Jurkat, Clone E6-1 (cell line): Measurements from ENCODE around the gene HOXB6.

Source experiments
- DNase-seq: peaks from one replicate; pipeline ENCODE4 v3.0.0-alpha.2; 2011; ENCODE audit warnings: low read depth, low spot score
- H3K4me3 ChIP-seq: 2 replicates; pipeline ENCODE4 v1.5.1; 2011; ENCODE audit warnings: mild to moderate bottlenecking, low read length, control low read depth, moderate library complexity

Gene HOXB6

DNA sequence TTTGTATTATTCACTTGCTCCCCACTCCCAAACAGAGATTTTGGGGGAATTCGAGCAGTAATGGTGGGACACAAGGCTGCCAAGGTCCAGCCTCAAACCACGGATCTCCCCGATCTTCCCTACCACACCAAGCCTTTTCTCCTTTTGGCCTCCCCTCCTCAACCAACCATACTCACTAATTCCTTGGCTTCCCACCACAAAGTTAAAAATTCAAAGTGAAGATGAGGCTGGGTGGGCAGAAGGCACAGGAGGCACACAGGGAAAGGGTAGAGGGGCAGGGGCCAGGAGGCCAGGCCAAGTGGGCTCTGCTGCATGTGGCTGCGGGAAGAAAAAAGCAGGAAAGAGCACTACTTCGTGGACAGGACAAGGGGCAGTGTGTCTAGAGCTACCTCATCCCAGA, 41.9 kb downstream of the HOXB6 start:
- DNase-seq: no peak
- peak overlapping the region; percentile 51; the same call in 1 of the 2 replicates for H3K4me3 ChIP-seq

- peak; percentile 47 for DNase-seq
- H3K4me3 ChIP-seq: no peak overlapping the region
Observed at GRCh38 chr17:48561884-48562810, 42.6 kb downstream of the HOXB6 start.

DNA sequence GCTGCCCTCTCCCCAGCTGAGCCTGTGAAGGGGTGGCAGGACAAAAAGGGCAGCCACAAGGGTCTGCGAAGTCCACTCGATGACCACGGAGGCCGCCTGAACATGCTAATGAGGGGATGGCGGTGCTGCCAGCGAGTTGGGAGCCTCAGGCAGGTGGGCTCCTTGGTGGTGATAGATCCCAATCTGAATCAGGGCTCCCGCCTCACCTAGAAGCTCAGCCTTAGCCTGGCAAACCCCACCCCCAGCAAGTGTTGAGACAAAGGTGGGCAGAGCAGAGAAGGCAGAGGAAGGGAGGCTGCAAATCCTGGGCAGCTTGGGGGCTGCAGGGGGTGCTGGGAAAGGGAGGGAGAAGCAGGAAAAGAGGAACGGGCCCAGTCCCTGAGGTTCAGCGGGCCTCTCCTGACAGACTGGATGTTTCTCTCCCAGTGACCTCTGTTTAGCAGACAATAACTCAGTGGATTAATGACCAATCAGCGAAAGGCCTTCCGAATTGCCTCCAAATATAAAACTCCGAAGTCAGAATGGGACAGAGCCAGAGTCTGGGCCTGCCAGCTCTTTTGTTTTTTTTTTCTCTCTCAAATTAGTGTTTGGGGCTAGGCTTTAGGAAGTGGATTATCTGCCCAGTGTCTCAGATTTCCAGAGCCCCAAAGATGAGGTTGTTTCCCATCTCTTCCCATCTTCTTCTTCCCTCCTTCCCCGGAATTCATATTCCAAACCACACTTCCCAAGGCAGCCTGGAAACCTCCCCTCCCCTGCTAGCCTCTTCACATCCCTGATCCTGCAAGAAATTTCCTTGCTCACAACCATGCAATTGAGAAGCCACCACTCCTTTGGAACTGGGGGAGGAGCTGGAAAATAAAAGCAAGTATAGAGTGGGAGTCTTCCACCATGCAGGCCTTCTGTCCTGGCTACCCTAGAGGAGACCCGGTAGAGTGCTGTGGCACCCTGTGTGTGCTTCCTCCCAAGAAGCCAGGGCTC, 44.7 kb downstream of the HOXB6 start:
- DNase-seq: no peak
- no peak overlapping the region for H3K4me3 ChIP-seq

DNA sequence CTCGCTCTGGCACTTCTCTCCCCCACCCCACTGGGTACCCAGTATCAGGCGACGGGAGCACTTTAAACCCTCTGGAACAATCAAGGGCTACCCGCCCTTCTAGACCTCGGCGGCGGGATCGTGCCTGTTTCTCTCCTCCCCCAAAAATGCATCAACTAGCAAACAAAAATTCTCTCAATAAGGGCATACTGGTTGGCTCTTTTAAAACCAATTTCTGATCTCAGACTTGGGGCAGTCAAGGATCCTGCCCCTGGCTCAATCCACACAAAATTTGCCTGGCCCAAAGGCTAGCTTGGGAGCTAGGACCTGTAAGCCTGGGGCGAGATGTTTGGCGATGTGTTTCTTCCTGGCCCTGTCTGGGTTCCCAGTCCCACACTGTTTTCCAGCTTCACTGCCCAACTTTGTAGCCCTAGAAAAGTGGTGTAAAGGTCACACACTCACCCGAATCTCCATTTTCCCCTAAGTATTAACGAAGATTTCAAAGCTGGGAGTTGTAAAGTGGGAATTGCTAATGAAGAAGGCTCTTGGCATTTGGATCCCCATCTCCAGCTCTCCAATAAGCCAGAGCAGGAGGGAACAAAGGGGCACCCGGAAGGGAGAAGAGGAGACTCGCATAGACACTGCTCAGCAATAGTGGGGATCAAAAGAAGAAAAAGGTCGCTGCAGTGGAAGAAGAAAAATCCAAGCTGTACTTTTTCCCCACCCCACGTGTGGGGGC, 45.5 kb downstream of the HOXB6 start:
- no peak overlapping the region for H3K4me3 ChIP-seq

GRCh38 chr17:48558831-48559121, 46.0 kb downstream of the HOXB6 start:
- no peak for DNase-seq
- H3K4me3 ChIP-seq: no peak overlapping the region

More for the DNA sequence above, 45.5 kb downstream of the HOXB6 start:
- DNase-seq: no peak

DNA sequence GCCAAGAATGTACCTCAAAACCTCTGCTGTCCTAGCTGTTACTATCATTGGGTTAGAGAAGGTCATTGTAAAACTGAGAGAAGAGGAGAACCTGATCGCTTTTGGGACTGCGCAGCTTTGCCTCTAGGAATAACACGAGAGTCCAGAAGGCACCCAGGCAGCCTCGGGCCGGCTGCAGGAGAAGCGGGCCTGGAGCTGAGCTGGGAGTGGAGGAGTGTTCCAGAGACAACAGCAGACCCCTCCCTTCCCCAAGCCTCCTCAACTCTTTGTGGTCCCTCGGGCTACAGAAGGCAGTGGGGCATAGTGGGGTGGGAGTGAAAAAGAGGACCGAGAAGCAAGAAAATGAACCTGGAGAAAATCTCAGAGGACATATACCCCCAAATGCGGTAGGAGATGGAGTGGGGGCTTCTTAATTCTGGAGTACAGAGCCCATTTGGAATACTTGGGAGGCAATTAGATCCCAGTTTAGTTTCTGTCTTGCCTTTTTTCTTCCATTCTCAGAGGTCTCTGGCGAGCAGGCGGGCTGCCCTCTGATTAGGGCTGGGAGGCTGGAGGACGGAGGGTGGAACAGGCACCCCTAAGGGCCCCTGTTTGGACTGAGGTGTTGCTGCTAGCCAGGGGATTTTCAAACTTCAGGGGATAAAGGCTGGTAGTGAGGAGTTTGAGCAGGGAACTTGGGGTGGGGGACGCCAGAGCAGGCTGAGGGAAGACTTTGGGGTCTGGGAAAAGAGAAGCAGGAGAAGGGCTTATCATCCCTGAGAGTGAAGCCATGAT, 46.5 kb downstream of the HOXB6 start:
- H3K4me3 ChIP-seq: no peak overlapping the region

DNA sequence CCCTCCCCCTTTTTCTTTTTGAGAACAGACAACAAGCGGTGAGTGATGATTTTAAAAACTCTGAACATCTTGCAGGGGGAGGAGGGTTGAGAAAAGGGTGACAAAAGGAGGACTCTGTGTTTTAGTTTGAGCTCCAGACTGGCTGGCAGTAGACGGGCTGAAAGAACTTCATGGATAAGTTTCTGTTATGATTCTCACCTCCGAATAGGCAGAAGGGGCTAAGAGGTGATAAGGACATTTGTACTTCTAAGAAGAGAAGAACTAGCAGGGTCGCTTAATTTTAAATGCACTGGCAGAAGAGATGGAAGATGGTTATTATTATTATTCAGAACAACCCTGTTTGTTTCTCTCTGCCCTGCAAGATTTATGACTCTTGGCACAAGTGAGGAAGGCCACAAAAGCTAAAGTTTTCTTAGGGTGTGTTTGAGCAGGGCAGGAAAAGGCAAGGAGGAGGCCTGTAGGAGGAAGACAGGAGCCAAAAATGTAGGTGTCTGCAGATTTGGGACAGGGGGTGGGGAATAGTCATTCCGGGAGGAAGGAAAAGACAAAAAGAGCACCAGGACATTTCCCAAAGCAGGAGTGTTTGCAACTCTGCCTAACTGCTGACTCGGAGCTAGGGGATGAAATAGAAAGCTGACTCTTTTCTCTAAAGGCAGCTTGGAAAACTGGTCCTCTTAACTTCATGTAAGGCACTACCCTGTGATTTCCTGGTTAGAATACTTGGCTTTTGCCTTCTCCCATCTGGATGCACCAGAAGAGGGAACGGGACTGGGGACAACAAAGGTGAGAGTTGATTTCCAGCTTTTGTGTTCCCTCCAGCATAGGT, 48.0 kb downstream of the HOXB6 start:
- DNase-seq: no peak
- H3K4me3 ChIP-seq: no peak overlapping the region

More for the DNA sequence above, 46.5 kb downstream of the HOXB6 start:
- DNase-seq: no peak

DNA sequence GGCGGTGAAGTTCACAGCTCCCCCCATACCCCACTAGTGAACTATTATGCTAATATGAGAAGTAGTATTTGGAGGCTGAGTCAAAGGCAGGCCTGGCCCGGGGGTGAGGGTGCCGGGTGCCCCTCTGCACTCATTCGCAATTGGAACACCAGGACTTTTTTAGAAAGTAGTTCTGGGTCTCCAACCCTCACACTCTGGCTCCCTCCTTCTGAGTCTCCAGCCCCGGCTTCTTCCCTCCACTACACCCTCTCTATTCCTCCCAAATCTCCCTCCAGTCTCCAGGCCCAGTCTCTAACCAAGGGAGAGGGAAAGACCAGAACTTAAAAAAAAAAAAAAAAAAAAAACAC, 48.6 kb downstream of the HOXB6 start:
- no peak overlapping the region for H3K4me3 ChIP-seq
- DNase-seq: no peak

- no peak for DNase-seq
- no peak overlapping the region for H3K4me3 ChIP-seq
Observed at GRCh38 chr17:48555258-48556228, 49.2 kb downstream of the HOXB6 start.

- no peak for DNase-seq
- no peak overlapping the region for H3K4me3 ChIP-seq
Observed at GRCh38 chr17:48554412-48555257, 50.2 kb downstream of the HOXB6 start.

DNA sequence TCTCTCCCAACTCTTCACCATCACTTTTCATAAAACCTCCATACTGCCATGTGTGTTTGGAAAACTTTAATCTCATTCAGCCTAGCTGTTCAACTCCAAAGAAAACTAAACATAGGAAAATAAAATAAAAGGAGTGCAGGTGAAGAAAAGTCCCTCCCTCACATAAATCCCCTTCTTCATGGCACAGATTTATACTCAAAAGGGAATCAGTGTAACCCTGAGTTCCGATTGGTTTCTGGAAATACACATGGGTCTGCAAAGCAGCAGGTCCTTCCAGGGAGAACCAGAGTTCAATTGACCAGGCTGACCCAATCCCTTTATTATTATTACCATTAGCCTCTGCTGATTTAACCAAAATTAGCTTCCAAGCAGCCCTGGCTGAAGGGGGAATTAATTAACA, 51.0 kb downstream of the HOXB6 start:
- DNase-seq: no peak

GRCh38 chr17:48553190-48553547, 51.6 kb downstream of the HOXB6 start:
- no peak overlapping the region for H3K4me3 ChIP-seq
- DNase-seq: no peak

More for the DNA sequence above, 51.0 kb downstream of the HOXB6 start:
- H3K4me3 ChIP-seq: no peak overlapping the region

GRCh38 chr17:48552466-48553189, 52.2 kb downstream of the HOXB6 start:
- no peak for DNase-seq
- no peak overlapping the region for H3K4me3 ChIP-seq

DNA sequence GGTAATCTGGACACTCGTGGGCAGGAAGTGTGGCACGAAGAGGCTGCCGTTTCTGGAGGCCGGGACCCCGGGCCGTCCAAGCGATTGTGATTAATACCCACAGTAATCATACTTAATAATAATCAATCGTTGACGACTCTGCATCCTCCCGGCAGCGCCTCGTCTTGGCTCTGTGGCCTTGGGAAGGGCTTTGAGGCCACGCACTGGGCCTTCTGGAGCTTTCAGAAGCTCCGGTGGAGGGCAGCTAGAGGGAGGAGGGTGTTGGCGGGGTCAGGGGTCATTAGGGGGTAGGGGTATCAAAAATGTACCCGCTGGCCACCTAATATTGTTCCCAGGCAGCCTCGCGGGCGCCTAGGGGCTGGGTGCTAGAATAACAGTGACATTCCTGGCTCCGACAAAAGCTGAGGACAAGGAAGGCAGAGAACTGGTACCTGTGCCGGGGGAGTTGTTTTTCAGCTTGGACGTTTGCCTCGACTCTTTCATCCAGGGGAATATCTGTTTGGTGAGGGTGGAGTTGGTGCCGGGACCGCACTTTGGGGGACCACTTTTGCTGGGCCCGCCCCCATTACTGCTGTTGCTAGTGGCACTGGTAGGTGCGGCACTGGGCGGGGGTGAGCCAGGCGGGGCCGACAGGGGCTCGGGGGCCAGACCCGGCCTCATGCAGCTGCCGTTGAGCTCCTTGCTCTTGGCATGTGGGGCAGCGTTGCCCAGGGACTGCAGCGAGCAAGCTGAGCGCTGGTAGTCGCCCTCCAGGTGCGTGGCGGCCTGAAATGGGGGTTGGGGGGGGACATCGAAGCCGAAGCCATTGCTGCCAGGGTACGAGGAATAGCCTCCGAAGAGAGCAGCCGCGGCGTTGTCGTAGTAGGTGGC, 53.0 kb downstream of the HOXB6 start:
- no peak for DNase-seq
- H3K4me3 ChIP-seq: no peak overlapping the region

GRCh38 chr17:48551214-48551555, 53.6 kb downstream of the HOXB6 start:
- no peak for DNase-seq
- no peak overlapping the region for H3K4me3 ChIP-seq
